GM21717 (cell line): ENCODE measurements around the gene POP4.
"Not testable (repeated sequence)": the region's sequence is repeated elsewhere in the genome, so short reads cannot be mapped to it uniquely, and the experiment has no call there.

Experiments used
- ATAC-seq: cut with Tn5 transposase; IDR thresholded peaks from one replicate; pipeline ENCODE4 v1.9.1; 2021; ENCODE audit warnings: mild to moderate bottlenecking, moderate library complexity; ENCODE audit not compliant: unreplicated experiment

The POP4 gene

GRCh38 chr19:29605653-29606419, at the start of gene POP4:
Gene POP4 (plus strand): TSS chr19:29606283. CDS start chr19:29606319, 36 bp downstream.
- peak; percentile 78 for ATAC-seq

- not testable (repeated sequence) for ATAC-seq
Measured at GRCh38 chr19:29559110-29559509, 47.0 kb upstream of the POP4 start.

- ATAC-seq, result no peak
Measured at GRCh38 chr19:29559743-29560142, 46.3 kb upstream of the POP4 start.

GRCh38 chr19:29560313-29561075, 45.6 kb upstream of the POP4 start:
- ATAC-seq, result no peak

- ATAC-seq, result no peak
Measured at GRCh38 chr19:29561601-29562000, 44.5 kb upstream of the POP4 start.

- no peak for ATAC-seq
Measured at GRCh38 chr19:29562299-29563297, 43.5 kb upstream of the POP4 start.

- ATAC-seq, result no peak
Measured at GRCh38 chr19:29563486-29564101, 42.5 kb upstream of the POP4 start.

- ATAC-seq, result no peak
Measured at GRCh38 chr19:29564574-29565005, 41.5 kb upstream of the POP4 start.

GRCh38 chr19:29565171-29565570, 40.9 kb upstream of the POP4 start:
- no peak for ATAC-seq

GRCh38 chr19:29566496-29567054, 39.5 kb upstream of the POP4 start:
- ATAC-seq, result no peak

- ATAC-seq, result no peak
Measured at GRCh38 chr19:29567366-29567915, 38.6 kb upstream of the POP4 start.

- ATAC-seq, result no peak
Measured at GRCh38 chr19:29568036-29569025, 37.8 kb upstream of the POP4 start.

- no peak for ATAC-seq
Measured at GRCh38 chr19:29569038-29569911, 36.8 kb upstream of the POP4 start.

GRCh38 chr19:29571181-29571580, 34.9 kb upstream of the POP4 start:
- ATAC-seq, result no peak

GRCh38 chr19:29573486-29573885, 32.6 kb upstream of the POP4 start:
- no peak for ATAC-seq

- ATAC-seq, result no peak
Measured at GRCh38 chr19:29574510-29574909, 31.6 kb upstream of the POP4 start.

GRCh38 chr19:29576046-29576606, 30.0 kb upstream of the POP4 start:
- no peak for ATAC-seq
